ENCODE measurements around the gene CNEP1R1. TPM values are rescaled to one million over a fixed set of nuclear protein-coding genes. Genes with fewer than 3 reads are reported as not detected.

Gene CNEP1R1
- total and polyA plus RNA-seq, 2 of the 4 experiments (the other 2 are of a cell fraction): 16.1 to 22.0 TPM

DNA sequence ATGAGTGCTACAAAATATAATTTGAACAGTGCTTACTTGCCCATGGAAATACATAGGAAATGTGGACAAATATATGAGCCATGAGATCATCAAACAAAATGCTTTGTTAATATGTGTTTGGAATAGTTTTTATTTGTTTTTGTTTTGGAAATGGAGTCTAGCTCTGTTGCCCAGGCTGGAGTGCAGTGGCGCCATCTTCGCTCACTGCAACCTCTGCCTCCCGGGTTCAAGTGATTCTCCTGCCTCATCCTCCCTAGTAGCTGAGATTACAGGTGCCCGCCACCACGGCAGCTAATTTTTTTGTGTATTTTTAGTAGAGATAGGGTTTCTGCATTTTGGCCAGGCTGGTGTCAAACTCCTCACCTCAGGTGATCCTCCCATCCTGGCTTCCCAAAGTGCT, 2.8 kb downstream of the CNEP1R1 start:
- intact Hi-C loops (cut with micrococcal nuclease): loop anchor here (5.0 kb wide), 2 partner anchors 134 to 339 kb away; partner anchors contain the start of gene BRD7
- POLR2A ChIA-PET (ENCODE audit: unreplicated experiment): no interaction called here

More for the DNA sequence above, 2.8 kb downstream of the CNEP1R1 start:
- Histone ChIP-seq H3K4me2 (ENCODE audit: low read depth, low read length) (no peak overlapping the region), H3K9me3 (ENCODE audit: control insufficient read depth, insufficient read depth, low read length) (no peaks in the 10 kb centered on the region), H2AFZ (replicated peaks; ENCODE audit: low read length, poor library complexity) (no peak overlapping the region), H3K4me3 (ENCODE audit: insufficient read depth, low read depth, low read length) (no peak overlapping the region), H2BK5ac (ENCODE audit: low read depth, low read length, poor library complexity, severe bottlenecking) (no peak overlapping the region), H2BK15ac (ENCODE audit: low read depth, low read length) (no peak overlapping the region), H3K14ac (replicated peaks; ENCODE audit: low read depth, low read length) (no peak overlapping the region), H3K36me3 (ENCODE audit: control insufficient read depth, insufficient read depth, low read length) (peaks cover 9% of the 10 kb centered on the region), H3K27ac (ENCODE audit: insufficient read depth, low read length) (no peak overlapping the region), H3K23ac (ENCODE audit: low read depth, low read length) (no peak overlapping the region), H2AK9ac (replicated peaks; ENCODE audit: low read depth, low read length, poor library complexity) (no peak overlapping the region), H2BK20ac (ENCODE audit: low read depth, low read length) (no peak overlapping the region), H4K20me1 (ENCODE audit: insufficient read depth, low read length) (no peaks in the 10 kb centered on the region; the same call in 1 of the 2 replicates), H3K9ac (ENCODE audit: low read depth, low read length) (no peak overlapping the region), H3K56ac (ENCODE audit: extremely low read depth, insufficient read depth, low read length) (no peak overlapping the region), H3K27me3 (ENCODE audit: control insufficient read depth, insufficient read depth, low read length) (no peaks in the 10 kb centered on the region), H2AK5ac (ENCODE audit: low read depth, low read length) (no peak overlapping the region), H3K4me1 (ENCODE audit: control insufficient read depth, insufficient read depth, low read length) (no peaks in the 10 kb centered on the region), H2BK120ac (ENCODE audit: low read depth, low read length) (no peak overlapping the region), H4K8ac (ENCODE audit: low read depth in 2 of 2, low read length in 2 of 2) (no peak overlapping the region), H3K79me1 (ENCODE audit: low read depth in 1 of 2, low read length in 2 of 2) (peaks cover 18 to 24% of the 10 kb centered on the region in 2 experiments), H3K4ac (ENCODE audit: low read depth, low read length) (no peak overlapping the region), H4K5ac (ENCODE audit: low read depth, low read length) (no peak overlapping the region), H3K9me1 (ENCODE audit: insufficient read depth, low read length) (no peaks in the 10 kb centered on the region), H4K91ac (ENCODE audit: insufficient read depth, low read depth, low read length) (no peak overlapping the region), H3K18ac (ENCODE audit: low read depth, low read length) (no peak overlapping the region)
- DNase-seq: no peak
- dilution Hi-C loops (cut with HindIII; ENCODE audit: low sequenced_read_pairs, unreplicated experiment) (no loop called here), in situ Hi-C loops (cut with MboI; ENCODE audit: low sequenced_read_pairs) (no loop called here)
- CTCF ChIA-PET: interaction anchor here (0.7 kb wide), 1 partner anchor 60 kb away, joined by 5 read pairs; no protein-coding TSS in a partner anchor
- 100% methylated on average over 2 of the region's 5 CpGs; no CpG with 5 or more reads in 1 of the 2 experiments for WGBS, 2 experiments (ENCODE audit: extremely low coverage in 2 of 2, insufficient read length in 1 of 2)
- TF ChIP-seq CHD1 (IDR thresholded peaks at IDR 0.05; ENCODE audit: low read depth, low read length) (no peak), MAFK (IDR thresholded peaks at IDR 0.05; ENCODE audit: low read depth, low read length) (no peak), RFX5 (IDR thresholded peaks at IDR 0.05; ENCODE audit: low read depth, low read length) (no peak), BHLHE40 (IDR thresholded peaks at IDR 0.05; ENCODE audit: low read depth, low read length) (no peak), RCOR1 (IDR thresholded peaks at IDR 0.05; ENCODE audit: insufficient replicate concordance, low read length) (no peak), RAD21 (IDR thresholded peaks at IDR 0.05; ENCODE audit: low read length) (no peak)
- TF ChIP-seq, protein P1, sequence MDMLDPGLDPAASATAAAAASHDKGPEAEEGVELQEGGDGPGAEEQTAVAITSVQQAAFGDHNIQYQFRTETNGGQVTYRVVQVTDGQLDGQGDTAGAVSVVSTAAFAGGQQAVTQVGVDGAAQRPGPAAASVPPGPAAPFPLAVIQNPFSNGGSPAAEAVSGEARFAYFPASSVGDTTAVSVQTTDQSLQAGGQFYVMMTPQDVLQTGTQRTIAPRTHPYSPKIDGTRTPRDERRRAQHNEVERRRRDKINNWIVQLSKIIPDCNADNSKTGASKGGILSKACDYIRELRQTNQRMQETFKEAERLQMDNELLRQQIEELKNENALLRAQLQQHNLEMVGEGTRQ (IDR thresholded peaks at IDR 0.05; ENCODE audit: low read depth, low read length): no peak
- ATAC-seq (ENCODE audit: low read depth): no peak
- BruUV-seq (replicated peaks): no TSS peak
